ENCODE measurements around the gene BOD1L2. TPM values are rescaled to one million over a fixed set of nuclear protein-coding genes. Genes with fewer than 3 reads are reported as not detected.

The BOD1L2 gene
- total RNA-seq, 1 donor from 2014 or later, result not detected

- TF ChIP-seq CTCF (IDR thresholded peaks at IDR 0.05; ENCODE audit: unreplicated experiment), result no peak
- Mint-ChIP-seq H3K27me3 (ENCODE audit: unreplicated experiment) (peaks cover 11% of the 10 kb centered on the region), H3K9me3 (ENCODE audit: unreplicated experiment) (no peaks in the 10 kb centered on the region), H3K27ac (ENCODE audit: unreplicated experiment) (no peak overlapping the region), H3K4me1 (ENCODE audit: unreplicated experiment) (peaks cover 43% of the 10 kb centered on the region), H3K36me3 (ENCODE audit: low read depth, unreplicated experiment) (no peaks in the 10 kb centered on the region), H3K4me3 (ENCODE audit: unreplicated experiment) (no peak overlapping the region)
- DNase-seq (ENCODE audit: low spot score), result no peak
Measured at GRCh38 chr18:57149531-57149930, 2.6 kb downstream of the BOD1L2 start.

GRCh38 chr18:57150081-57150480 is 3.2 kb downstream of the BOD1L2 start:
- Mint-ChIP-seq H3K9me3 (ENCODE audit: unreplicated experiment) (no peaks in the 10 kb centered on the region), H3K4me1 (ENCODE audit: unreplicated experiment) (peaks cover 43% of the 10 kb centered on the region), H3K36me3 (ENCODE audit: low read depth, unreplicated experiment) (no peaks in the 10 kb centered on the region), H3K27me3 (ENCODE audit: unreplicated experiment) (peaks cover 11% of the 10 kb centered on the region), H3K4me3 (ENCODE audit: unreplicated experiment) (no peak overlapping the region), H3K27ac (ENCODE audit: unreplicated experiment) (no peak overlapping the region)
- no peak for DNase-seq (ENCODE audit: low spot score)
- TF ChIP-seq CTCF (IDR thresholded peaks at IDR 0.05; ENCODE audit: unreplicated experiment), result no peak

GRCh38 chr18:57150828-57151227 is 3.9 kb downstream of the BOD1L2 start:
- H3K4me1 Mint-ChIP-seq (ENCODE audit: unreplicated experiment), result peaks cover 43% of the 10 kb centered on the region
- H3K4me3 Mint-ChIP-seq (ENCODE audit: unreplicated experiment), result no peak overlapping the region
- H3K27ac Mint-ChIP-seq (ENCODE audit: unreplicated experiment), result no peak overlapping the region
- no peaks in the 10 kb centered on the region for H3K36me3 Mint-ChIP-seq (ENCODE audit: low read depth, unreplicated experiment)
- H3K27me3 Mint-ChIP-seq (ENCODE audit: unreplicated experiment), result peaks cover 9% of the 10 kb centered on the region
- DNase-seq (ENCODE audit: low spot score), result peak; percentile 6
- no peak for TF ChIP-seq CTCF (IDR thresholded peaks at IDR 0.05; ENCODE audit: unreplicated experiment)
- no peaks in the 10 kb centered on the region for H3K9me3 Mint-ChIP-seq (ENCODE audit: unreplicated experiment)

GRCh38 chr18:57154191-57154830 is 7.4 kb downstream of the BOD1L2 start:
- H3K27ac Mint-ChIP-seq (ENCODE audit: unreplicated experiment), result no peak overlapping the region
- peaks cover 27% of the 10 kb centered on the region for H3K4me1 Mint-ChIP-seq (ENCODE audit: unreplicated experiment)
- no peak overlapping the region for H3K4me3 Mint-ChIP-seq (ENCODE audit: unreplicated experiment)
- no peak for TF ChIP-seq CTCF (IDR thresholded peaks at IDR 0.05; ENCODE audit: unreplicated experiment)
- H3K36me3 Mint-ChIP-seq (ENCODE audit: low read depth, unreplicated experiment), result no peaks in the 10 kb centered on the region
- no peaks in the 10 kb centered on the region for H3K9me3 Mint-ChIP-seq (ENCODE audit: unreplicated experiment)
- DNase-seq (ENCODE audit: low spot score), result no peak
- peaks cover 4% of the 10 kb centered on the region for H3K27me3 Mint-ChIP-seq (ENCODE audit: unreplicated experiment)

- Mint-ChIP-seq H3K27me3 (ENCODE audit: unreplicated experiment) (peaks cover 5% of the 10 kb centered on the region), H3K4me3 (ENCODE audit: unreplicated experiment) (no peak overlapping the region), H3K9me3 (ENCODE audit: unreplicated experiment) (no peaks in the 10 kb centered on the region), H3K36me3 (ENCODE audit: low read depth, unreplicated experiment) (no peaks in the 10 kb centered on the region), H3K4me1 (ENCODE audit: unreplicated experiment) (peaks cover 21% of the 10 kb centered on the region), H3K27ac (ENCODE audit: unreplicated experiment) (no peak overlapping the region)
- no peak for DNase-seq (ENCODE audit: low spot score)
- TF ChIP-seq CTCF (IDR thresholded peaks at IDR 0.05; ENCODE audit: unreplicated experiment), result no peak
Measured at GRCh38 chr18:57164401-57164800, 17.5 kb downstream of the BOD1L2 start.

Data from endothelial cell (in vitro differentiated cells).